Measurements from ENCODE around the gene EMP1. TPM values are rescaled to one million over a fixed set of nuclear protein-coding genes. Genes with fewer than 3 reads are reported as not detected.

The EMP1 gene
- total and polyA plus RNA-seq, 9 of the 15 experiments (the other 6 are each of a cell fraction or from before 2014, with no cell fraction given) = 0.10 to 0.60 TPM; not detected in 7

GRCh38 chr12:13194401-13195110 lies 2.0 kb upstream of the EMP1 start:
- Histone ChIP-seq H3K79me2 (ENCODE audit: control insufficient read depth, insufficient read depth, low read length) (no peaks in the 10 kb centered on the region), H3K4me3 (no peak overlapping the region), H3K36me3 (ENCODE audit: control insufficient read depth, insufficient read depth, low read length) (no peaks in the 10 kb centered on the region), H4K20me1 (replicated peaks; ENCODE audit: control insufficient read depth, insufficient read depth, low read length) (no peaks in the 10 kb centered on the region), H3K27ac (ENCODE audit: extremely low read depth, low read depth, low read length) (no peak overlapping the region), H3K27me3 (ENCODE audit: control insufficient read depth in 2 of 2, insufficient read depth in 2 of 2, low read length in 2 of 2) (peaks cover 2 to 20% of the 10 kb centered on the region in 2 experiments; a peak in 3 of 5 replicates), H3K4me1 (replicated peaks in 1 of 2; ENCODE audit: control insufficient read depth in 2 of 2, insufficient read depth in 2 of 2, low read length in 2 of 2) (no peaks in the 10 kb centered on the region), H3K9me3 (replicated peaks; ENCODE audit: control insufficient read depth, insufficient read depth, low read depth, low read length) (no peaks in the 10 kb centered on the region), H3K9ac (ENCODE audit: insufficient read depth in 1 of 2, low read depth in 2 of 2, low read length in 2 of 2) (no peak overlapping the region), H2AFZ (ENCODE audit: low read depth, low read length) (no peak overlapping the region), H3K9me1 (ENCODE audit: control insufficient read depth, insufficient read depth, low read length) (no peaks in the 10 kb centered on the region), H3K4me2 (ENCODE audit: insufficient read depth, low read length) (no peak overlapping the region)
- POLR2A ChIA-PET = interaction anchor here (1.3 kb wide), 1 partner anchor 10 kb away, joined by 5 read pairs; no protein-coding TSS in a partner anchor
- FAIRE-seq (no peak), DNase-seq (ENCODE audit: extremely low read depth in 1 of 4, low spot score in 3 of 4) (no peak), ATAC-seq (no peak)
- CTCF ChIA-PET (ENCODE audit: low intra/inter-chr PET ratio) = no interaction called here
- WGBS (ENCODE audit: insufficient coverage, low coverage, missing lambda C conversion rate) = 0% methylated on average over 6 of the region's 6 CpGs
- in situ Hi-C loops (cut with MboI) (no loop called here), intact Hi-C loops (cut with micrococcal nuclease) (no loop called here)
- no TSS peak for BruUV-seq (replicated peaks)
- TF ChIP-seq RBM15 (IDR thresholded peaks at IDR 0.05; ENCODE audit: insufficient read depth, low read length) (no peak), CREB3L1 (IDR thresholded peaks at IDR 0.05; ENCODE audit: borderline replicate concordance, low read depth) (no peak), HNRNPH1 (optimal IDR thresholded peaks at IDR 0.05; ENCODE audit: low read depth, low read length) (no peak), ZNF124 (CRISPR knock-in tag; IDR thresholded peaks at IDR 0.05) (no peak), TCFL5 (CRISPR knock-in tag; conservative IDR thresholded peaks at IDR 0.05) (no peak)
